SK-N-SH (cell line): ENCODE results near the gene COL15A1. TPM values are rescaled to one million over a fixed set of nuclear protein-coding genes. Genes with fewer than 3 reads are reported as not detected.

ENCODE experiments used
- CTCF ChIA-PET: fragments of 300-600, 350-600 bp; formaldehyde crosslinking; extraction: SDS; loops from one replicate; lab custom pipeline; 2021; lab: Yijun Ruan, JAX
- POLR2A ChIA-PET: fragments of 350-600 bp; sonication (Branson Sonifier 250); formaldehyde crosslinking; extraction: SDS; loops from one replicate; lab custom pipeline; 2020; ENCODE audit warnings: antibody characterized with exemption, inconsistent platforms; lab: Yijun Ruan, JAX
- DNase-seq: peaks from one replicate; pipeline ENCODE4 v3.0.0; 2012
- H2AFZ ChIP-seq: fragments of 200-600 bp; sonication (generic); 2 replicates; pipeline ENCODE4 v1.8.1; 2016; ENCODE audit warnings: antibody characterized with exemption, mild to moderate bottlenecking, low read depth
- H3F3A ChIP-seq: fragments of 200-600 bp; sonication (generic); replicated peaks from 2 replicates; pipeline ENCODE3; 2016; ENCODE audit warnings: antibody characterized with exemption, mild to moderate bottlenecking; ENCODE audit not compliant: insufficient read depth
- H3K27ac ChIP-seq, 2 experiments: fragments of 200-500 bp in 1 of 2; fragments of 200-600 bp in 1 of 2; sonication (Bioruptor generic) in 1 of 2; sonication (generic), shearing (Covaris generic) in 1 of 2; 2 replicates each; pipeline versions ENCODE4 v1.5.1 to v1.6.1; 2014 to 2016; ENCODE audit warnings: low read depth in 2 of 2, inconsistent platforms in 1 of 2, low read length in 1 of 2, mild to moderate bottlenecking in 1 of 2, mixed read lengths in 1 of 2
- H3K27me3 ChIP-seq: fragments of 200-600 bp; sonication (generic), shearing (Covaris generic); 2 replicates; pipeline ENCODE4 v1.6.1; 2016; ENCODE audit warnings: mixed run types; ENCODE audit not compliant: insufficient read depth
- H3K36me3 ChIP-seq, 2 experiments: fragments of 200-500 bp in 1 of 2; fragments of 200-600 bp in 1 of 2; sonication (Bioruptor generic) in 1 of 2; sonication (generic) in 1 of 2; replicated peaks in 1 of 2; 2 replicates each; pipeline versions ENCODE3 to v1.5.1; 2014 to 2016; ENCODE audit warnings: low read length in 1 of 2, mild to moderate bottlenecking in 1 of 2; ENCODE audit not compliant: insufficient read depth in 2 of 2, control insufficient read depth in 1 of 2
- H3K4me1 ChIP-seq, 2 experiments: fragments of 200-500 bp in 1 of 2; fragments of 200-600 bp in 1 of 2; sonication (Bioruptor generic) in 1 of 2; sonication (generic), shearing (Covaris generic) in 1 of 2; 2 replicates each; pipeline versions ENCODE4 v1.5.1 to v1.6.1; 2014 to 2016; ENCODE audit warnings: low read depth in 1 of 2, low read length in 1 of 2, mixed run types in 1 of 2; ENCODE audit not compliant: insufficient read depth in 2 of 2, control insufficient read depth in 1 of 2
- H3K4me2 ChIP-seq: fragments of 200-600 bp; sonication (generic), shearing (Covaris generic); 2 replicates; pipeline ENCODE4 v1.6.1; 2017; ENCODE audit warnings: mixed run types
- H3K4me3 ChIP-seq, 2 experiments: fragments of 200-500 bp in 1 of 2; fragments of 200-600 bp in 1 of 2; sonication (Bioruptor generic) in 1 of 2; sonication (generic), shearing (Covaris generic) in 1 of 2; 2 replicates each; pipeline versions ENCODE4 v1.5.1 to v1.8.1; 2014 to 2016; ENCODE audit warnings: low read depth in 2 of 2, inconsistent platforms in 1 of 2, low read length in 1 of 2, mild to moderate bottlenecking in 1 of 2, mixed read lengths in 1 of 2, moderate library complexity in 1 of 2
- H3K79me2 ChIP-seq: fragments of 200-600 bp; sonication (generic); 2 replicates; pipeline ENCODE4 v1.8.1; 2017; ENCODE audit warnings: mild to moderate bottlenecking; ENCODE audit not compliant: insufficient read depth
- H3K9ac ChIP-seq: fragments of 200-600 bp; sonication (generic); 2 replicates; pipeline ENCODE4 v1.6.1; 2017; ENCODE audit warnings: mixed run types
- H3K9me2 ChIP-seq: fragments of 200-600 bp; sonication (generic); 2 replicates; pipeline ENCODE4 v1.6.1; 2017; ENCODE audit warnings: mixed run types
- H3K9me3 ChIP-seq: fragments of 200-600 bp; sonication (generic); 2 replicates; pipeline ENCODE4 v1.6.1; 2017; ENCODE audit warnings: mixed run types, mild to moderate bottlenecking, moderate library complexity
- H4K20me1 ChIP-seq: fragments of 200-600 bp; sonication (generic); 2 replicates; pipeline ENCODE4 v1.6.1; 2017; ENCODE audit warnings: mild to moderate bottlenecking, mixed run types; ENCODE audit not compliant: insufficient read depth
- ELF1 ChIP-seq: IDR thresholded peaks from 2 replicates; pipeline ENCODE4 v1.4.0; 2012
- EP300 ChIP-seq, 2 experiments: IDR thresholded peaks; 2 replicates each; pipeline versions ENCODE4 v1.4.0 to v1.6.1; 2012; ENCODE audit warnings: borderline replicate concordance in 1 of 2, low read depth in 1 of 2, low read length in 1 of 2
- FOSL2 ChIP-seq: IDR thresholded peaks from 2 replicates; pipeline ENCODE4 v1.4.0; 2012; ENCODE audit warnings: low read depth, mild to moderate bottlenecking, moderate library complexity, borderline replicate concordance
- FOXJ3 ChIP-seq: sonication (generic); formaldehyde crosslinking; IDR thresholded peaks from 2 replicates; pipeline ENCODE4 v1.5.1; 2020; ENCODE audit warnings: mild to moderate bottlenecking, missing genetic modification reagents
- FOXM1 ChIP-seq: IDR thresholded peaks from 2 replicates; pipeline ENCODE4 v1.4.0; 2012; ENCODE audit warnings: low read depth, mild to moderate bottlenecking
- GABPA ChIP-seq: IDR thresholded peaks from 2 replicates; pipeline ENCODE4 v1.4.0; 2012; ENCODE audit warnings: low read depth, mild to moderate bottlenecking
- IRF3 ChIP-seq: fragments of 150-350 bp; IDR thresholded peaks from 2 replicates; pipeline ENCODE4 v1.6.1; 2016; ENCODE audit warnings: mild to moderate bottlenecking, low read depth, low read length
- JUND ChIP-seq: IDR thresholded peaks from 2 replicates; pipeline ENCODE4 v1.4.0; 2012
- MAX ChIP-seq: IDR thresholded peaks from 2 replicates; pipeline ENCODE4 v1.4.0; 2012; ENCODE audit warnings: low read depth
- MEF2A ChIP-seq: IDR thresholded peaks from 2 replicates; pipeline ENCODE4 v1.4.0; 2012; ENCODE audit warnings: low read depth, borderline replicate concordance
- NRF1 ChIP-seq: IDR thresholded peaks from 2 replicates; pipeline ENCODE4 v1.6.1; 2012; ENCODE audit warnings: low read depth, mild to moderate bottlenecking, low read length
- RAD21 ChIP-seq: IDR thresholded peaks from 2 replicates; pipeline ENCODE4 v1.6.1; 2012; ENCODE audit warnings: mild to moderate bottlenecking, low read length
- RCOR1 ChIP-seq: fragments of 150-350 bp; IDR thresholded peaks from 2 replicates; pipeline ENCODE4 v1.6.1; 2017; ENCODE audit warnings: antibody characterized with exemption, low read length
- RFX5 ChIP-seq: IDR thresholded peaks from 2 replicates; pipeline ENCODE4 v1.6.1; 2012; ENCODE audit warnings: mild to moderate bottlenecking, improper control_type of control experiment, low read length
- SMC3 ChIP-seq: IDR thresholded peaks from 2 replicates; pipeline ENCODE4 v1.6.1; 2012; ENCODE audit warnings: low read depth, low read length, improper control_type of control experiment
- TCF12 ChIP-seq: IDR thresholded peaks from 2 replicates; pipeline ENCODE4 v1.4.0; 2012
- TEAD4 ChIP-seq: IDR thresholded peaks from 2 replicates; pipeline ENCODE4 v1.4.0; 2012; ENCODE audit warnings: mild to moderate bottlenecking, borderline replicate concordance; ENCODE audit not compliant: insufficient read depth
- WGBS: methylation state at CpG from one replicate; pipeline ENCODE4 v1.1.6; 2017; ENCODE audit warnings: low lambda C conversion rate; 5-methylcytosine and 5-hydroxymethylcytosine counted together
- polyA plus RNA-seq, 3 experiments: library from polyadenylated mRNA; depleted of rRNA; stranded (reverse); fragments of >200 nt; gene quantifications; 2 replicates each; pipeline ENCODE4 v1.2.3, GENCODE V29; 2012
- TF ChIP-seq, protein P1 (sequence below): fragments of 200-600 bp; sonication (generic); IDR thresholded peaks from 2 replicates; pipeline ENCODE4 v1.6.1; 2017; ENCODE audit warnings: antibody characterized with exemption, mild to moderate bottlenecking, moderate library complexity
- TF ChIP-seq, protein P2 (sequence below): IDR thresholded peaks from 2 replicates; pipeline ENCODE4 v1.4.0; 2012; ENCODE audit warnings: low read depth, borderline replicate concordance
- TF ChIP-seq, protein P3 (sequence below): fragments of 150-350 bp; IDR thresholded peaks from 2 replicates; pipeline ENCODE4 v1.6.1; 2017; ENCODE audit warnings: antibody characterized with exemption, low read length, low read depth, borderline replicate concordance

The COL15A1 gene
- polyA plus RNA-seq, 1 of the 3 experiments (the other 2 are of a cell fraction) = 0.84 TPM

DNA sequence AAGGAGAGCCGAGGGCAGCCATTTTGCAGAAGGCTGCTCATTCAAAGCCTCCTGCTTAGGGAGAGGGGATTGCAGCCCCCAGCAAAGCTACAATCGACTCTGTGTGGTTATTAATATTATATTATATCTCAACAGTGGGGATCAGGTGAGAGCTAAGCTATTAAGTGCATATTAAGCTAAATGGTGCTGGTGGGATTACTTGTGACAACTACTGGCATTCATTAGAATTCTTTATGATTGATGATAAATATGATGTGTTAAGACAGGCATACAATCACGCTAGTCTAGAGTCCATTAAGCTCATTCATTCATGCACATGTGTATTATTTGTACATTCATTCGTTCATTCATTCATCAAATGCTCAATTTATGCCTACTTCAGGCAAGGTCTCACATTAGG lies 23.0 kb downstream of the COL15A1 start:
- H2AFZ ChIP-seq = no peak overlapping the region
- H3K79me2 ChIP-seq = no peaks in the 10 kb centered on the region
- ChIA-PET CTCF (interaction anchor here (0.8 to 1.6 kb wide), 4 partner anchors 9 to 174 kb away, joined by 3 to 7 read pairs (median 4); no protein-coding TSS in a partner anchor), POLR2A (no interaction called here)
- no peak for DNase-seq
- no peaks in the 10 kb centered on the region for H3K9me2 ChIP-seq
- no peaks in the 10 kb centered on the region for H3K27me3 ChIP-seq
- WGBS = 54% methylated on average over 4 of the region's 4 CpGs
- H3K4me3 ChIP-seq = no peak overlapping the region
- H3K9ac ChIP-seq = no peak overlapping the region
- no peaks in the 10 kb centered on the region for H4K20me1 ChIP-seq
- H3K36me3 ChIP-seq = no peaks in the 10 kb centered on the region
- no peak overlapping the region for H3K27ac ChIP-seq
- peaks cover 0 to 4% of the 10 kb centered on the region in 2 experiments; a peak in 1 of 4 replicates for H3K4me1 ChIP-seq
- H3K9me3 ChIP-seq = no peaks in the 10 kb centered on the region
- TF ChIP-seq IRF3 (no peak), SMC3 (no peak), ELF1 (no peak)
- H3K4me2 ChIP-seq = no peak overlapping the region
- no peaks in the 10 kb centered on the region for H3F3A ChIP-seq

- Histone ChIP-seq H3K27ac (no peak overlapping the region), H3K4me3 (no peak overlapping the region), H2AFZ (no peak overlapping the region), H3K4me1 (0 out of 4 replicates have a peak, but pooled peaks cover 0 to 5% of the 10 kb centered on the region in 2 experiments), H3K9me3 (no peaks in the 10 kb centered on the region), H3K9ac (no peak overlapping the region), H4K20me1 (no peaks in the 10 kb centered on the region), H3K27me3 (no peaks in the 10 kb centered on the region), H3K9me2 (no peaks in the 10 kb centered on the region), H3K36me3 (no peaks in the 10 kb centered on the region), H3K79me2 (no peaks in the 10 kb centered on the region), H3K4me2 (no peak overlapping the region), H3F3A (no peaks in the 10 kb centered on the region)
- DNase-seq = no peak
- 90% methylated on average over 4 of the region's 4 CpGs for WGBS
- POLR2A ChIA-PET = no interaction called here
- CTCF ChIA-PET = interaction anchor here (1.0 to 1.6 kb wide), 4 partner anchors 11 to 173 kb away, joined by 3 to 7 read pairs (median 4); no protein-coding TSS in a partner anchor
- TF ChIP-seq NRF1 (no peak), GABPA (no peak), TCF12 (no peak), TEAD4 (no peak), MEF2A (no peak), RFX5 (no peak), FOXJ3 (CRISPR knock-in tag) (no peak), FOSL2 (no peak), JUND (no peak), RCOR1 (no peak), EP300 (IDR thresholded peaks at IDR 0.05; ENCODE audit: borderline replicate concordance in 1 of 2, low read depth in 1 of 2, low read length in 1 of 2) (no peak), ELF1 (no peak), MAX (no peak), FOXM1 (no peak), RAD21 (no peak)
- TF ChIP-seq, protein P1, sequence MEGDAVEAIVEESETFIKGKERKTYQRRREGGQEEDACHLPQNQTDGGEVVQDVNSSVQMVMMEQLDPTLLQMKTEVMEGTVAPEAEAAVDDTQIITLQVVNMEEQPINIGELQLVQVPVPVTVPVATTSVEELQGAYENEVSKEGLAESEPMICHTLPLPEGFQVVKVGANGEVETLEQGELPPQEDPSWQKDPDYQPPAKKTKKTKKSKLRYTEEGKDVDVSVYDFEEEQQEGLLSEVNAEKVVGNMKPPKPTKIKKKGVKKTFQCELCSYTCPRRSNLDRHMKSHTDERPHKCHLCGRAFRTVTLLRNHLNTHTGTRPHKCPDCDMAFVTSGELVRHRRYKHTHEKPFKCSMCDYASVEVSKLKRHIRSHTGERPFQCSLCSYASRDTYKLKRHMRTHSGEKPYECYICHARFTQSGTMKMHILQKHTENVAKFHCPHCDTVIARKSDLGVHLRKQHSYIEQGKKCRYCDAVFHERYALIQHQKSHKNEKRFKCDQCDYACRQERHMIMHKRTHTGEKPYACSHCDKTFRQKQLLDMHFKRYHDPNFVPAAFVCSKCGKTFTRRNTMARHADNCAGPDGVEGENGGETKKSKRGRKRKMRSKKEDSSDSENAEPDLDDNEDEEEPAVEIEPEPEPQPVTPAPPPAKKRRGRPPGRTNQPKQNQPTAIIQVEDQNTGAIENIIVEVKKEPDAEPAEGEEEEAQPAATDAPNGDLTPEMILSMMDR = no peak
- TF ChIP-seq, protein P2, sequence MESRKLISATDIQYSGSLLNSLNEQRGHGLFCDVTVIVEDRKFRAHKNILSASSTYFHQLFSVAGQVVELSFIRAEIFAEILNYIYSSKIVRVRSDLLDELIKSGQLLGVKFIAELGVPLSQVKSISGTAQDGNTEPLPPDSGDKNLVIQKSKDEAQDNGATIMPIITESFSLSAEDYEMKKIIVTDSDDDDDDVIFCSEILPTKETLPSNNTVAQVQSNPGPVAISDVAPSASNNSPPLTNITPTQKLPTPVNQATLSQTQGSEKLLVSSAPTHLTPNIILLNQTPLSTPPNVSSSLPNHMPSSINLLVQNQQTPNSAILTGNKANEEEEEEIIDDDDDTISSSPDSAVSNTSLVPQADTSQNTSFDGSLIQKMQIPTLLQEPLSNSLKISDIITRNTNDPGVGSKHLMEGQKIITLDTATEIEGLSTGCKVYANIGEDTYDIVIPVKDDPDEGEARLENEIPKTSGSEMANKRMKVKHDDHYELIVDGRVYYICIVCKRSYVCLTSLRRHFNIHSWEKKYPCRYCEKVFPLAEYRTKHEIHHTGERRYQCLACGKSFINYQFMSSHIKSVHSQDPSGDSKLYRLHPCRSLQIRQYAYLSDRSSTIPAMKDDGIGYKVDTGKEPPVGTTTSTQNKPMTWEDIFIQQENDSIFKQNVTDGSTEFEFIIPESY = no peak
- TF ChIP-seq, protein P3, sequence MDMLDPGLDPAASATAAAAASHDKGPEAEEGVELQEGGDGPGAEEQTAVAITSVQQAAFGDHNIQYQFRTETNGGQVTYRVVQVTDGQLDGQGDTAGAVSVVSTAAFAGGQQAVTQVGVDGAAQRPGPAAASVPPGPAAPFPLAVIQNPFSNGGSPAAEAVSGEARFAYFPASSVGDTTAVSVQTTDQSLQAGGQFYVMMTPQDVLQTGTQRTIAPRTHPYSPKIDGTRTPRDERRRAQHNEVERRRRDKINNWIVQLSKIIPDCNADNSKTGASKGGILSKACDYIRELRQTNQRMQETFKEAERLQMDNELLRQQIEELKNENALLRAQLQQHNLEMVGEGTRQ = no peak
These were observed 23.6 kb downstream of the COL15A1 start for GRCh38 chr9:98967257-98967656.
